ENCODE results near the gene CD300A. TPM values are rescaled to one million over a fixed set of nuclear protein-coding genes. Genes with fewer than 3 reads are reported as not detected.

Gene CD300A
- total RNA-seq, 1 donor from 2014 or later, result not detected

- no peak for TF ChIP-seq CTCF (conservative IDR thresholded peaks at IDR 0.05; ENCODE audit: low read depth, low read length)
- H3K4me3 ChIP-seq (ENCODE audit: low read depth, low read length), result no peak overlapping the region
- no peak for DNase-seq (ENCODE audit: low read depth)
Observed at GRCh38 chr17:74471341-74471740, 4.9 kb downstream of the CD300A start.

GRCh38 chr17:74472890-74473289 is 6.5 kb downstream of the CD300A start:
- no peak for TF ChIP-seq CTCF (conservative IDR thresholded peaks at IDR 0.05; ENCODE audit: low read depth, low read length)

GRCh38 chr17:74473294-74473693 is 6.9 kb downstream of the CD300A start:
- H3K4me3 ChIP-seq (ENCODE audit: low read depth, low read length), result no peak overlapping the region
- no peak for TF ChIP-seq CTCF (conservative IDR thresholded peaks at IDR 0.05; ENCODE audit: low read depth, low read length)
- no peak for DNase-seq (ENCODE audit: low read depth)

More at GRCh38 chr17:74472890-74473289, 6.5 kb downstream of the CD300A start:
- no peak overlapping the region for H3K4me3 ChIP-seq (ENCODE audit: low read depth, low read length)
- no peak for DNase-seq (ENCODE audit: low read depth)

GRCh38 chr17:74474043-74474792 is 7.8 kb downstream of the CD300A start:
- no peak overlapping the region for H3K4me3 ChIP-seq (ENCODE audit: low read depth, low read length)
- no peak for DNase-seq (ENCODE audit: low read depth)
- no peak for TF ChIP-seq CTCF (conservative IDR thresholded peaks at IDR 0.05; ENCODE audit: low read depth, low read length)

GRCh38 chr17:74475189-74475588 is 8.8 kb downstream of the CD300A start:
- H3K4me3 ChIP-seq (ENCODE audit: low read depth, low read length), result no peak overlapping the region
- TF ChIP-seq CTCF (conservative IDR thresholded peaks at IDR 0.05; ENCODE audit: low read depth, low read length), result no peak
- DNase-seq (ENCODE audit: low read depth), result no peak

GRCh38 chr17:74477411-74477810 is 11.0 kb downstream of the CD300A start:
- no peak for DNase-seq (ENCODE audit: low read depth)
- H3K4me3 ChIP-seq (ENCODE audit: low read depth, low read length), result no peak overlapping the region
- no peak for TF ChIP-seq CTCF (conservative IDR thresholded peaks at IDR 0.05; ENCODE audit: low read depth, low read length)

Measured in epithelial cell of proximal tubule (primary cell).